ENCODE data around the gene STIL.
"Not testable (repeated sequence)": the region's sequence is repeated elsewhere in the genome, so short reads cannot be mapped to it uniquely, and the experiment has no call there.

The STIL gene

GRCh38 chr1:47317841-47318240, 3.9 kb upstream of the STIL start:
- peak; percentile 72 for DNase-seq

GRCh38 chr1:47309427-47309826, 4.5 kb downstream of the STIL start:
- DNase-seq = no peak

DNA sequence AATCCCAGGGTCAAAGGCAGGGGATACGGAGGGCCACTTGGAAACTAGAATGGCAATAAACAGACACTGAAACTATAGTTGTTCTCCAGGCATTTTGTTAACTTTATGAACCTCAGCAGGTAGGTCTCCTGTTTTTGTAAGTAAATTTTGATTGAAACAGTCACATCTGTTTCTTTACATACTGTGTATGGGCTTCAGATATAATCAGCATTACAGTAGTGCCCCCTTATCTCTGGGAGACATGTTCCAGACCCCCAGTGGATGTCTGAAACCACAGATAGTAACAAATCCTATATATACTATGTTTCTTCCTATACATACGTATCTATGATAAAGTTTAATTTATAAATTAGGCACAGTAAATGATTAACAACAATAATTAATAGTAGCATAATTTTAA, 11.5 kb downstream of the STIL start:
- no peak for DNase-seq

- no peak for DNase-seq
Observed at GRCh38 chr1:47298025-47298699, 15.8 kb downstream of the STIL start.

DNA sequence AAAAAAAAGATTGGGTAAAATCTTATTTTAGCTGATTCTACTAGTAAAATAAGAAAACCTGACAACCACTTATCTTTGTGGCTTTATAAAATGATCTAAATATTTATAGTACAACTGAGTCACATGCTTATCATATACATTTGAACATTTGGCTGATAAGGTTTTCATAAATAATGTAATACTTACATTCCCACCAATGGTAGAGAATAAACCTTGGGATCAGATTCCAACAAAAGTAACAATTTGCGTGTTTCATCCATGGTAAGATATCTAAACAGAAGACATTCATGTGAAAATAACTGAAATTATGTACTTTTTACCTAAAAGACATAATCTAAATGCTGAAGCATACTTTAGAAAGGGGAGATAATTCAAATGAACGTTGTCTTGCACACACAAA, 18.4 kb downstream of the STIL start:
- no peak for DNase-seq

DNA sequence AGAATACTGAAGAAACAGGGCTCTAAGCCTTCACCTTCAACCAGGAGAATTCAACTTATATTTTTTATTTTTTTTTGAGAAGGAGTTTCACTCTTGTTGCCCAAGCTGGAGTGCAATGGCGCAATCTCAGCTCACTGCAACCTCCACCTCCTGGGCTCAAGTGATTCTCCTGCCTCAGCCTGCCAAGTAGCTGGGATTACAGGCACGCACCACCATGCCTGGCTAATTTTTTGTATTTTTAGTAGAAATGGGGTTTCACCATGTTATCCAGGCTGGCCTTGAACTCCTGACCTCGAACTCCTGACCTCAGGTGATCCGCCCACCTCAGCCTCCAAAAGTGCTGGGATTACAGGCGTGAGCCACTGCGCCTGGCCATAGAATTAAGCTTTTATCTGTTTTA, 19.1 kb downstream of the STIL start:
- not testable (repeated sequence) for DNase-seq

DNA sequence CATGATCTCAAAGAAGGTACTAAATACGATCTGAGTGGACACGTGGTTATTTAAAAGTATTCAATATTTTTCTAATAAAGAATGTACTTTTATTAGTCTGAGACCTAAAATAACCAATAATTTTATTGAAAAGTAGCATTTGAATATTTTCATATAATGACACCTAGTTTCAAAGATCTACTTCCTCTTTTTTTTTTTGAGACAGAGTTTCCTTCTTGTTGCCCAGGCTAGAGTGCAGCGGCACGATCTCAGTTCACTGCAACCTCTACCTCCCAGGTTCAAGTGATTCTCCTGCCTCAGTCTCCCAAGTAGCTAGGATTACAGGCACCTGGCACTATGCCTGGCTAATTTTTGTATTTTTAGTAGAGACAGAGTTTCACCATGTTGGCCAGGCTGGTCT, 25.8 kb downstream of the STIL start:
- not testable (repeated sequence) for DNase-seq

DNA sequence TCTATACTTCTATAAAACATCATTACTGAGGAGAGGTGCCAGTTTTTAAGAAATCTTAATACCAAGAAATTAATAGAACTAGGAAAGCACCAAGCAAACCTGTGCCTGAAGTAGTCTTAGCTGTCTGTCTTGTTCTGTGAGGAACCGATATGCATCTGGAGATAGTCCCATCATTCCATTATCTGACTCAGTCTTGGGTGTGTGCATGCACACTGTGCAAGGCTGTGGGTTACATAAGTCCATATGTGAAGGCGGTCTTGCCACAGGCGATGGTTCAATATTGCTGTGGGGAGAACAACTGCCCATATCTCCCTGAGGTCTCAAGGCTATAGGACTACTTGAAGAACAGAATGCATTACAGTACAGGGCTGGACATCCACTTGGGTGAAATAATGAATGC, 33.8 kb downstream of the STIL start:
- no peak for DNase-seq

GRCh38 chr1:47276850-47277249, 37.1 kb downstream of the STIL start:
- no peak for DNase-seq

GRCh38 chr1:47275811-47276210, 38.1 kb downstream of the STIL start:
- DNase-seq = not testable (repeated sequence)

DNA sequence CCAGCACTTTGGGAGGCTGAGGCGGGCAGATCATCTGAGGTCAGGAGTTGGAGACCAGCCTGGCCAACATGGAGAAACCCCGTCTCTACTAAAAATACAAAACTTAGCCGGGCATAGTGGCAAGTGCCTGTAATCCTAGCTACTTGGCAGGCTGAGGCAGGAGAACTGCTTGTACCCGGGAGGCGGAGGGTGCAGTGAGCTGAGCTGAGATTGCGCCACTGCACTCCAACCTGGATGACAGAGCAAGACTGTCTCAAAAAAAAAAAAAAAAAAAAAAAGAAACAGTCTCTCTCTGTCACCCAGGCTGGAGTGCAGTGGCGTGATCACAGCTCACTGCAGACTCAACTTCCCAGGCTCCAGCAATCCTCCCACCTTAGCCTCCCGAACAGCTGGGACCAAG, 48.4 kb downstream of the STIL start:
- not testable (repeated sequence) for DNase-seq

DNA sequence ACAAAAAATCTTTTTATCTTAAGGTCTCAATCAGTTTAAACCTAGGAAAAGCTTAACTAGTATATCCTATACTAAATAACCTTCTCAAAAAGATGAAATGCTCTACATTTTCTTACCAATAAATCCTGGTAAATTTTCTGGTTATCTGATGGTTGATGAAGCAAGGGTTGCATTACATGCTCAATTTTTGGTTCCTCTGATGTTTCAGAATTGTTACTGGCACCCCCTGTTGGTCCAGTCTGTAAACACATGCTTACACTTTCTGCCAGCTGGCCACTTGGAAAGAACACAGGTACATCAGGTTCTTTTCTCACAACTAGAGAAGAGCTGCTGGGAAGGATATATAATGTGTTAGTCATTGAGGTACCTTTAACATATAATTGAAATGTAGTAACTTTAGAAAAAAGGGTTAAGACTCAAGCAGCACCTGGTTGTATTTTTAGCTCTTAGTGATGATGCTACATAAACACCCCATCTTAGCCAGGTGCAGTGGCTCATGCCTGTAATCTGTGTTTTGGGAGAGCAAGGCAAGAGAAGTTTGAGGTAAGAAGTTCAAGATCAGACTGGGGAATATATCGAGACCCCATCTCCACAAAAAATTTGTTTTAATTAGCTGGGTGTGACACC, 51.0 kb downstream of the STIL start:
- DNase-seq = no peak

DNA sequence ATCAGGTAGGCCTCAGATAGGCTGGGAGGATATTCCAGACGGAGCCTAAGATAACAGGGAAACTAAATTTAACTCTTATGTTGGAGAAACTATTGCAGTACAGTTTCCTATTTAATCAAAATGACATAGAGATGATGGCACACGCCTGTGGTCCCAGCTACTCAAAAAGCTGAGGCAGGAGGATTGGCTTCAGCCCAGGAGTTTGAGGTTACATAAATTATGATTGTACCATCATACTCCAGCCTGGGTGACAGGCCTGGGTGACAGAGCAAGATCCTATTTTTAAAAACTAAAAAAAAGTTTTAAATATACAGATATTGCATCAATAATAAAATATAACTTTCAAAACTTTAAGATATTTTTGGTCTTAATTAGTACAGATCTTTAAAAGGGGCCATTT, 56.7 kb downstream of the STIL start:
- DNase-seq = no peak

GRCh38 chr1:47252795-47253194, 61.2 kb downstream of the STIL start:
- no peak for DNase-seq

- DNase-seq = no peak
Observed at GRCh38 chr1:47252369-47252768, 61.6 kb downstream of the STIL start.

DNA sequence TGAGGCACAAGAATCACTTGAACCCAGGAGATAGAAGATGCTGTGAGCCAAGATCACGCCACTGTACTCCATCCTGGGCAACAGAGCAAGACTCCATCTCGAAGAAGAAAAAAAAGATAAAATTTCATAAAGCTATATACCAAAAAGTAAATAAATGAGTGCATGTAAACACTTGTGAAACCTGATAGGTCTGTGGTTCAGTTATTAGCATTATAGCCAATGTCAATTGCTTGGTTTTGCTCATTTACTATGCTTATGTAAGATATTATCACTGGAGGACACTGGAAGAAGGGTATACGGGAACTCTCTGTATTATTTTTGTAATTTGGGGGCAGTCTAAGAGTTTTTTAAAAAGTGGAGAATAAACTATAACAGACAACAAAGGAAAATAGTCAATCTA, 64.2 kb downstream of the STIL start:
- DNase-seq = no peak

- DNase-seq = no peak
Observed at GRCh38 chr1:47244339-47244862, 69.5 kb downstream of the STIL start.

DNA sequence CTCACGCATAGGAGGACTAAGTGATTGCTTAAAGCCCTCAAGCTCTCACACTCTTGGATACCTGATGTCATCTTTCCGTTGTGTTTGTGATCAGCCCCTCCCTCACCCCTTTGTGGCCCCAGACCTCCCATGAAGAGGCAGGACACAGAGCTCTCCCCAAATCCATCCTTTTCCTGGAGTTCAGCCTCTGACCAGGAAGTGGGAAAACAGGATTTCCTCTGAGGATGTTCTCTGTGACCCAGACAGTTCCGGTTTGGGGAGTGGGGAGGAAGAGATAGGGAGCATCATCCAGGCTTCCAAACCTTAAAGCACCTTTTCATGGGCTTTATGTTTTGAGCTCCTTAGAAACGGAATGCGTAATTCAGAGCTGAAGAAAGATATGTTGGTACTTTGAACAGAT, 70.0 kb downstream of the STIL start:
- no peak for DNase-seq

GRCh38 chr1:47241114-47242113, 72.5 kb downstream of the STIL start:
- no peak for DNase-seq

DNA sequence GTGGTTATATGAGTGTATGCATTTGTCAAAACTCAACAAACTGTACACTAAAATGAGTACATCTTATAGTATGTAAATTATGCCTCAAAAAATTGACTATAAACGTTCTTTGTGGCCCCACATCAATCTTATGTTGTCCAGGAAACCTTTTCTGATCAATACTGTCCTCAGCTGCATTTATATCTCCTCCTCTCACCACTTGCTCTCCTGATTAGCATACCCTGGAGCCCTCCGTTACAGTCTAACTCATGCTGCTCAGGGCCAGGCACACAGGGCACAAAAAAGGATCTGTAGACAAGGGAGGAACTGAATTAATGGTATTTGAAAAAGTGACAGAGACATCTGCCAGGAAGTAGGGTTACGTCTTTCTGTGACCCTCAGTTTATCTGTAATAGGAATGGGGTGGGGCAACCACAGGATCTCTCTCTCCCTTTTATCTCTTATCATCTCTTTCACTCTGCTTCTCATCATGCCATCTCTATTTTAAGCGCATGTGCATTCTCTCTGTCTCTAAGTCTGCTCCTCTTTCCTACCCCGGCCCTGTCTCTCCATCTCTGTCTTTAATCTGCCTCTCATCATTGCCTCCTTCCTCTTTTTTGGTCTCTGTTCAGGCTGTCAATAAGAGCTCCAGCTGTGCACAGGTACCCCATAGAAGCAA, 74.9 kb downstream of the STIL start:
- DNase-seq = no peak

- no peak for DNase-seq
Observed at GRCh38 chr1:47235806-47236205, 78.1 kb downstream of the STIL start.

DNA sequence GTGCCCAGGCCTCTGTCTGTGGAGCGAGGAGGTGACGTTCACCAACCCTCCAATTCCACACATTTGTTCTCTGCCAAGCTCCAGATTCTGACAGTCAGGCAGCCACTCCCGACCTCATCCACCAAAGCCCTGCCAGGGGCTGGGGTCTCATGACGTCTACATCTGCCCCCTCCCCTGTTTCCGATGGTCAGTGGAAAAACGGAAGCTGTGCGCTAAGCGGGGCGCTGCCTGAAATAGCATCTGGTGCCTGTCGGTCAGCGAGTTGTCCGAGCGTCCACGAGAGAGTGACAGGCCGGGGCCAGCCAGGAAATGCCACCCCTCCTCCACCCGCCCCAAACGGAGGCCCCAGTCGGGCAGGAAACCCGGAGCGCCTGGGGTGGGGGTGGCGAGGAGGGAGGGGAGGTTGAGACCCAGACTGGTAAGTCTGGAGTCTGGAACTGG, 78.7 kb downstream of the STIL start:
- no peak for DNase-seq

DNA sequence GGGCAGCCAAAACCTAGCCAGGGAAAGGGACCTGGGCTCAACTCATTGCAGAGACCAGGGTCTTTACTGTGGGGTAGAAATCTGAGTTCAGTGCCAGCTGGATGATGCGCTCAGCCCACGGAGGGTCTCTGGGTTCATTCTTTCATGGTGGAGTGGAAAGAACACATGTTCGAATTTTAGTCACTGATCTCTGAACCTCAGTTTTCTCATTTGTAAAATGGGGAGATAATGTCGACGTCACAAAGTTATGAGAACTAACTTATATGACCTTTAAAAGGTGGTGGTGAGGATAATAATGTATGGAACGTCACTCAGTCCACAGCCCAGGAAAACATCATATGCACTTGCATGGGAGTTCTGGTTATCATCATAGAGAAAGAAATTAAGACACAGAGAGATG, 80.8 kb downstream of the STIL start:
- DNase-seq = no peak

Measured in amniotic stem cell (primary cell).